ENCODE data around the gene OMA1.

The OMA1 gene

GRCh38 chr1:58436615-58437297 lies 109.8 kb downstream of the OMA1 start:
- no peak overlapping the region for H3K4me2 ChIP-seq (ENCODE audit: low read length)
- no peak for TF ChIP-seq EZH2phosphoT487 (IDR thresholded peaks at IDR 0.05; ENCODE audit: borderline replicate concordance, low read length)
- H3K9me2 ChIP-seq (replicated peaks; ENCODE audit: control insufficient read depth, low read length), result no peaks in the 10 kb centered on the region
- H4K20me1 ChIP-seq (ENCODE audit: control insufficient read depth, insufficient read depth, low read depth, low read length), result no peaks in the 10 kb centered on the region
- no peaks in the 10 kb centered on the region for H3K36me3 ChIP-seq (ENCODE audit: control insufficient read depth, low read length)
- H3K27ac ChIP-seq (ENCODE audit: low read depth, low read length), result no peak overlapping the region
- H3K79me2 ChIP-seq (ENCODE audit: control insufficient read depth, low read length), result no peaks in the 10 kb centered on the region
- H3K4me3 ChIP-seq (ENCODE audit: low read length), result no peak overlapping the region
- H3K9me3 ChIP-seq (ENCODE audit: control insufficient read depth, insufficient read depth, low read length), result no peaks in the 10 kb centered on the region
- no peaks in the 10 kb centered on the region for H3K4me1 ChIP-seq (ENCODE audit: control insufficient read depth, low read length)
- H3F3A ChIP-seq (ENCODE audit: control insufficient read depth, insufficient read depth), result no peaks in the 10 kb centered on the region
- no peaks in the 10 kb centered on the region for H3K27me3 ChIP-seq (ENCODE audit: control insufficient read depth, low read length)

- Histone ChIP-seq H3K27me3 (ENCODE audit: control insufficient read depth, low read length) (no peaks in the 10 kb centered on the region), H3K9me3 (ENCODE audit: control insufficient read depth, insufficient read depth, low read length) (no peaks in the 10 kb centered on the region), H4K20me1 (ENCODE audit: control insufficient read depth, insufficient read depth, low read depth, low read length) (no peaks in the 10 kb centered on the region), H3F3A (ENCODE audit: control insufficient read depth, insufficient read depth) (no peaks in the 10 kb centered on the region), H3K4me3 (ENCODE audit: low read length) (no peak overlapping the region), H3K9me2 (replicated peaks; ENCODE audit: control insufficient read depth, low read length) (no peaks in the 10 kb centered on the region), H3K4me2 (ENCODE audit: low read length) (no peak overlapping the region), H3K4me1 (ENCODE audit: control insufficient read depth, low read length) (no peaks in the 10 kb centered on the region), H3K27ac (ENCODE audit: low read depth, low read length) (no peak overlapping the region), H3K79me2 (ENCODE audit: control insufficient read depth, low read length) (no peaks in the 10 kb centered on the region), H3K36me3 (ENCODE audit: control insufficient read depth, low read length) (no peaks in the 10 kb centered on the region)
- TF ChIP-seq, protein P1, sequence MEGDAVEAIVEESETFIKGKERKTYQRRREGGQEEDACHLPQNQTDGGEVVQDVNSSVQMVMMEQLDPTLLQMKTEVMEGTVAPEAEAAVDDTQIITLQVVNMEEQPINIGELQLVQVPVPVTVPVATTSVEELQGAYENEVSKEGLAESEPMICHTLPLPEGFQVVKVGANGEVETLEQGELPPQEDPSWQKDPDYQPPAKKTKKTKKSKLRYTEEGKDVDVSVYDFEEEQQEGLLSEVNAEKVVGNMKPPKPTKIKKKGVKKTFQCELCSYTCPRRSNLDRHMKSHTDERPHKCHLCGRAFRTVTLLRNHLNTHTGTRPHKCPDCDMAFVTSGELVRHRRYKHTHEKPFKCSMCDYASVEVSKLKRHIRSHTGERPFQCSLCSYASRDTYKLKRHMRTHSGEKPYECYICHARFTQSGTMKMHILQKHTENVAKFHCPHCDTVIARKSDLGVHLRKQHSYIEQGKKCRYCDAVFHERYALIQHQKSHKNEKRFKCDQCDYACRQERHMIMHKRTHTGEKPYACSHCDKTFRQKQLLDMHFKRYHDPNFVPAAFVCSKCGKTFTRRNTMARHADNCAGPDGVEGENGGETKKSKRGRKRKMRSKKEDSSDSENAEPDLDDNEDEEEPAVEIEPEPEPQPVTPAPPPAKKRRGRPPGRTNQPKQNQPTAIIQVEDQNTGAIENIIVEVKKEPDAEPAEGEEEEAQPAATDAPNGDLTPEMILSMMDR (IDR thresholded peaks at IDR 0.05; ENCODE audit: low read depth, low read length, poor library complexity, severe bottlenecking), result no peak
- no peak for TF ChIP-seq EZH2phosphoT487 (IDR thresholded peaks at IDR 0.05; ENCODE audit: borderline replicate concordance, low read length)
Measured at GRCh38 chr1:58435376-58435775, 111.2 kb downstream of the OMA1 start.

- Histone ChIP-seq H3K4me1 (ENCODE audit: control insufficient read depth, low read length) (no peaks in the 10 kb centered on the region), H3K4me3 (ENCODE audit: low read length) (no peak overlapping the region), H3F3A (ENCODE audit: control insufficient read depth, insufficient read depth) (no peaks in the 10 kb centered on the region), H3K79me2 (ENCODE audit: control insufficient read depth, low read length) (no peaks in the 10 kb centered on the region), H3K9me2 (replicated peaks; ENCODE audit: control insufficient read depth, low read length) (no peaks in the 10 kb centered on the region), H3K9me3 (ENCODE audit: control insufficient read depth, insufficient read depth, low read length) (no peaks in the 10 kb centered on the region), H3K27ac (ENCODE audit: low read depth, low read length) (no peak overlapping the region), H3K4me2 (ENCODE audit: low read length) (no peak overlapping the region), H3K36me3 (ENCODE audit: control insufficient read depth, low read length) (no peaks in the 10 kb centered on the region), H4K20me1 (ENCODE audit: control insufficient read depth, insufficient read depth, low read depth, low read length) (no peaks in the 10 kb centered on the region), H3K27me3 (ENCODE audit: control insufficient read depth, low read length) (no peaks in the 10 kb centered on the region)
- TF ChIP-seq EZH2phosphoT487 (IDR thresholded peaks at IDR 0.05; ENCODE audit: borderline replicate concordance, low read length), result no peak
- TF ChIP-seq, protein P1 (IDR thresholded peaks at IDR 0.05; ENCODE audit: low read depth, low read length, poor library complexity, severe bottlenecking), result no peak
Measured at GRCh38 chr1:58434607-58435006, 111.9 kb downstream of the OMA1 start.

DNA sequence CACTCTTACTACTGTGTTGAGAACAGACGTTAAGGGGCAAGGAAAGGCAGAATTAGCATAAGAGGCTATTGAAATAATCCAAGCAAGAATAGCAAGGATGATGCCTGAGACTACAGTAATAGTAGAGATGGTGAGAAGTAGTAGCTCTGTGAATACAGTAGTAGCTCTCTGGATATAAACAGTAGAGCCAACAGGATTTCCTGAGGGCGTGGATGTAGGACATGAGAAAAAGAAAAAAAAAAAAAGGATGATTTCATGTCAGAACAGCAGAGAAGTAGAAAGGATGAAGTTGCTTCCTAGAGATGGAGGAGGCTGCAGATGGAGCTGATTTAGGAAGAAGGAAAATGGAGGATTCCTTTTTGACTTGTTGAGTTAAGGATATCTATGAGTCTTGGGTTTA lies 112.3 kb downstream of the OMA1 start:
- Histone ChIP-seq H3K36me3 (ENCODE audit: control insufficient read depth, low read length) (no peaks in the 10 kb centered on the region), H3F3A (ENCODE audit: control insufficient read depth, insufficient read depth) (no peaks in the 10 kb centered on the region), H3K27me3 (ENCODE audit: control insufficient read depth, low read length) (no peaks in the 10 kb centered on the region), H3K79me2 (ENCODE audit: control insufficient read depth, low read length) (no peaks in the 10 kb centered on the region), H3K4me3 (ENCODE audit: low read length) (no peak overlapping the region), H3K9me3 (ENCODE audit: control insufficient read depth, insufficient read depth, low read length) (no peaks in the 10 kb centered on the region), H3K27ac (ENCODE audit: low read depth, low read length) (no peak overlapping the region), H3K4me1 (ENCODE audit: control insufficient read depth, low read length) (no peaks in the 10 kb centered on the region), H3K4me2 (ENCODE audit: low read length) (no peak overlapping the region), H4K20me1 (ENCODE audit: control insufficient read depth, insufficient read depth, low read depth, low read length) (no peaks in the 10 kb centered on the region), H3K9me2 (replicated peaks; ENCODE audit: control insufficient read depth, low read length) (no peaks in the 10 kb centered on the region)
- TF ChIP-seq, protein P1 (IDR thresholded peaks at IDR 0.05; ENCODE audit: low read depth, low read length, poor library complexity, severe bottlenecking), result no peak
- no peak for TF ChIP-seq EZH2phosphoT487 (IDR thresholded peaks at IDR 0.05; ENCODE audit: borderline replicate concordance, low read length)
